ENCODE data around the gene PODN. TPM values are rescaled to one million over a fixed set of nuclear protein-coding genes. Genes with fewer than 3 reads are reported as not detected.

Gene PODN
- total and polyA plus RNA-seq, 2 of the 4 experiments (the other 2 are of a cell fraction): 0.54 to 6.2 TPM

- Histone ChIP-seq H4K8ac (ENCODE audit: low read depth in 2 of 2, low read length in 2 of 2) (no peak overlapping the region), H3K9me3 (ENCODE audit: control insufficient read depth, insufficient read depth, low read length) (no peaks in the 10 kb centered on the region), H2AFZ (replicated peaks; ENCODE audit: low read length, poor library complexity) (no peak overlapping the region), H2BK20ac (ENCODE audit: low read depth, low read length) (no peak overlapping the region), H3K36me3 (ENCODE audit: control insufficient read depth, insufficient read depth, low read length) (peaks cover 3% of the 10 kb centered on the region), H3K79me1 (ENCODE audit: low read depth in 1 of 2, low read length in 2 of 2) (peaks cover 41 to 78% of the 10 kb centered on the region in 2 experiments), H3K14ac (replicated peaks; ENCODE audit: low read depth, low read length) (no peak overlapping the region), H3K4ac (ENCODE audit: low read depth, low read length) (no peak overlapping the region), H3K56ac (ENCODE audit: extremely low read depth, insufficient read depth, low read length) (no peak overlapping the region), H4K20me1 (ENCODE audit: insufficient read depth, low read length) (peaks cover 8% of the 10 kb centered on the region; the same call in 1 of the 2 replicates), H2BK5ac (ENCODE audit: low read depth, low read length, poor library complexity, severe bottlenecking) (no peak overlapping the region), H2BK15ac (ENCODE audit: low read depth, low read length) (no peak overlapping the region), H3K4me1 (ENCODE audit: control insufficient read depth, insufficient read depth, low read length) (peaks cover 8% of the 10 kb centered on the region), H3K9ac (ENCODE audit: low read depth, low read length) (no peak overlapping the region), H3K9me1 (ENCODE audit: insufficient read depth, low read length) (peaks cover 5% of the 10 kb centered on the region), H4K5ac (ENCODE audit: low read depth, low read length) (no peak overlapping the region), H3K18ac (ENCODE audit: low read depth, low read length) (no peak overlapping the region), H4K91ac (ENCODE audit: insufficient read depth, low read depth, low read length) (no peak overlapping the region), H2AK9ac (replicated peaks; ENCODE audit: low read depth, low read length, poor library complexity) (no peak overlapping the region), H2AK5ac (ENCODE audit: low read depth, low read length) (no peak overlapping the region), H3K27me3 (ENCODE audit: control insufficient read depth, insufficient read depth, low read length) (no peaks in the 10 kb centered on the region), H3K23ac (ENCODE audit: low read depth, low read length) (no peak overlapping the region), H3K27ac (ENCODE audit: insufficient read depth, low read length) (no peak overlapping the region), H3K4me3 (ENCODE audit: insufficient read depth, low read depth, low read length) (no peak overlapping the region), H3K4me2 (ENCODE audit: low read depth, low read length) (no peak overlapping the region), H2BK120ac (ENCODE audit: low read depth, low read length) (no peak overlapping the region)
- TF ChIP-seq RAD21 (IDR thresholded peaks at IDR 0.05; ENCODE audit: low read length) (no peak), CEBPB (IDR thresholded peaks at IDR 0.05; ENCODE audit: low read depth, low read length) (0 out of 2 replicates have a peak, but pooled peaks have one; percentile 13)
- in situ Hi-C loops (cut with MboI; ENCODE audit: low sequenced_read_pairs) (no loop called here), dilution Hi-C loops (cut with HindIII; ENCODE audit: low sequenced_read_pairs, unreplicated experiment) (no loop called here), intact Hi-C loops (cut with micrococcal nuclease) (no loop called here)
- BruUV-seq (replicated peaks): no TSS peak
- POLR2A ChIA-PET (ENCODE audit: unreplicated experiment): no interaction called here
- ATAC-seq (ENCODE audit: low read depth) (no peak), DNase-seq (no peak)
- CTCF ChIA-PET: no interaction called here
These were observed 37.9 kb upstream of the PODN start for GRCh38 chr1:53024117-53024516.
